ENCODE data around the gene DNAJB11.

The DNAJB11 gene

GRCh38 chr3:186613637-186614265 is 43.2 kb downstream of the DNAJB11 start:
- TF ChIP-seq GATA2 (IDR thresholded peaks at IDR 0.05; ENCODE audit: low read depth, low read length) = no peak
- TF ChIP-seq GATA3 (IDR thresholded peaks at IDR 0.05; ENCODE audit: low read depth, low read length) = no peak

- no peak for TF ChIP-seq GATA2 (IDR thresholded peaks at IDR 0.05; ENCODE audit: low read depth, low read length)
- no peak for TF ChIP-seq GATA3 (IDR thresholded peaks at IDR 0.05; ENCODE audit: low read depth, low read length)
Measured at GRCh38 chr3:186614266-186614596, 43.7 kb downstream of the DNAJB11 start.

GRCh38 chr3:186614597-186615483 is 44.3 kb downstream of the DNAJB11 start:
- TF ChIP-seq GATA2 (IDR thresholded peaks at IDR 0.05; ENCODE audit: low read depth, low read length) = no peak
- TF ChIP-seq GATA3 (IDR thresholded peaks at IDR 0.05; ENCODE audit: low read depth, low read length) = no peak

DNA sequence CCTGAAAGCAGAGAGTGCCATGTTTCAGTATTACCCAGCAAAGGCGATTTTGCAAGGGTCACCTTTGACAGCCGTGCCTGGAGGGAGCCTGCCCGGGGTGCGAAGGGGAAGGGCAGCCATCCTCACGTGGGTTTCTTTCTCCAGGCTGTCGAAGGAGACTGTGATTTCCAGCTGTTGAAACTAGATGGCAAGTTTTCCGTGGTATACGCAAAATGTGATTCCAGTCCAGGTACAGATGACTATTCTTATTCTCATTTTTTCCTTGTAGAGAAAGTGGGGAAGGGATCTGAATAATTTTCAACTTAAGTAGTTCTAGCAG is 45.7 kb downstream of the DNAJB11 start:
- TF ChIP-seq GATA3 (IDR thresholded peaks at IDR 0.05; ENCODE audit: low read depth, low read length) (no peak), GATA2 (IDR thresholded peaks at IDR 0.05; ENCODE audit: low read depth, low read length) (no peak)

GRCh38 chr3:186617036-186617946 is 46.8 kb downstream of the DNAJB11 start:
- no peak for TF ChIP-seq GATA3 (IDR thresholded peaks at IDR 0.05; ENCODE audit: low read depth, low read length)
- no peak for TF ChIP-seq GATA2 (IDR thresholded peaks at IDR 0.05; ENCODE audit: low read depth, low read length)

DNA sequence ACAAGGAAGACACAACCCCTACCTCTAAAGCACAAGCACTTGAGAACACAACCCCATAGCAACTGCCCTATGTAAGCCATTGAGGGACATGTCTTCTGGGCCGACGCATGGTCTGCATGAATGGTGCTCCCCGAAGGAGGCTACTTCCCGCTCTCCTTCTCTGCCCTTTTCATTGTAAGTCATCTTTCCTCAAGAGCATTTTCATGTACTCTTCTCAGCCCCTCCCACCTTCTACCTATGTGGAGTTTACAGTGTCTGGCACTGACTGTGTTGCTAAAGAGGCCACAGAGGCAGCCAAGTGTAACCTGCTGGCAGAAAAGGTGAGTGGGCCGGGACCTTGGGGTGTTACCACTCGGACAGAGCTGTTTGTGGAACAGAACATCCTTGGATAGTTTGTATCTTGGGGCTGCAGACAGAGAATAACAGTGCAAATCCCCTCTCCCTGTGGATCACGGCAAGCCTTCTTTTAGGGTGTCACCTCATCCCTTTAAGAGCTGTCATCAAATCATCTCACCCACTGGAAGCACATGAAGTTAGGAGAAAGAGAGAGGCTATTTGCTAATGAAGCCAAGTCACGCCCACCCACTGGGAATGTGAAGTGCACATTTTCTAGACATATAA is 47.9 kb downstream of the DNAJB11 start:
- TF ChIP-seq GATA2 (IDR thresholded peaks at IDR 0.05; ENCODE audit: low read depth, low read length) (no peak), GATA3 (IDR thresholded peaks at IDR 0.05; ENCODE audit: low read depth, low read length) (no peak)

GRCh38 chr3:186619787-186620212 is 49.3 kb downstream of the DNAJB11 start:
- no peak for TF ChIP-seq GATA2 (IDR thresholded peaks at IDR 0.05; ENCODE audit: low read depth, low read length)
- TF ChIP-seq GATA3 (IDR thresholded peaks at IDR 0.05; ENCODE audit: low read depth, low read length) = no peak

DNA sequence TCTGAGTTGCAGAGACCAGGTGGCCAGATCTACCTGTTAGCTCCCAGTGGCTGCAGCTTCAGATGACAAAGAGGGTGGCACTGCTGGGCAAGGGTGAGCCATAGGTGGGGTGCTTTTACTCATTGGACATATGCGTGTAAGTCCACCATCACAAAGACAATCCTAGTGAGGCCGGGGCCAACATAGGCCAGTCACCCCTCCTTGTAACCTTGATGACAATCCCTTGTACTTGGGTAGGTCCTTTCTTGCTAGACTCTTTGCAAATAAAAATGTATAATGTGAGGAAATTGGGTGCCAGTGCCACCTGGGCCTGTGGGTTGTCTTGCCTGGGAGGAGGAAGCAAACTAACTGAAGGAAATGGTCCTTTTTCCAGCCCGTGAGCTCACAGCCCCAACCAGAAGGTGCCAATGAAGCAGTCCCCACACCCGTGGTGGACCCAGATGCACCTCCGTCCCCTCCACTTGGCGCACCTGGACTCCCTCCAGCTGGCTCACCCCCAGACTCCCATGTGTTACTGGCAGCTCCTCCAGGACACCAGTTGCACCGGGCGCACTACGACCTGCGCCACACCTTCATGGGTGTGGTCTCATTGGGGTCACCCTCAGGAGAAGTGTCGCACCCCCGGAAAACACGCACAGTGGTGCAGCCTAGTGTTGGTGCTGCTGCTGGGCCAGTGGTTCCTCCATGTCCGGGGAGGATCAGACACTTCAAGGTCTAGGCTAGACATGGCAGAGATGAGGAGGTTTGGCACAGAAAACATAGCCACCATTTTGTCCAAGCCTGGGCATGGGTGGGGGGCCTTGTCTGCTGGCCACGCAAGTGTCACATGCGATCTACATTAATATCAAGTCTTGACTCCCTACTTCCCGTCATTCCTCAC is 49.9 kb downstream of the DNAJB11 start:
- no peak for TF ChIP-seq GATA2 (IDR thresholded peaks at IDR 0.05; ENCODE audit: low read depth, low read length)
- no peak for TF ChIP-seq GATA3 (IDR thresholded peaks at IDR 0.05; ENCODE audit: low read depth, low read length)

DNA sequence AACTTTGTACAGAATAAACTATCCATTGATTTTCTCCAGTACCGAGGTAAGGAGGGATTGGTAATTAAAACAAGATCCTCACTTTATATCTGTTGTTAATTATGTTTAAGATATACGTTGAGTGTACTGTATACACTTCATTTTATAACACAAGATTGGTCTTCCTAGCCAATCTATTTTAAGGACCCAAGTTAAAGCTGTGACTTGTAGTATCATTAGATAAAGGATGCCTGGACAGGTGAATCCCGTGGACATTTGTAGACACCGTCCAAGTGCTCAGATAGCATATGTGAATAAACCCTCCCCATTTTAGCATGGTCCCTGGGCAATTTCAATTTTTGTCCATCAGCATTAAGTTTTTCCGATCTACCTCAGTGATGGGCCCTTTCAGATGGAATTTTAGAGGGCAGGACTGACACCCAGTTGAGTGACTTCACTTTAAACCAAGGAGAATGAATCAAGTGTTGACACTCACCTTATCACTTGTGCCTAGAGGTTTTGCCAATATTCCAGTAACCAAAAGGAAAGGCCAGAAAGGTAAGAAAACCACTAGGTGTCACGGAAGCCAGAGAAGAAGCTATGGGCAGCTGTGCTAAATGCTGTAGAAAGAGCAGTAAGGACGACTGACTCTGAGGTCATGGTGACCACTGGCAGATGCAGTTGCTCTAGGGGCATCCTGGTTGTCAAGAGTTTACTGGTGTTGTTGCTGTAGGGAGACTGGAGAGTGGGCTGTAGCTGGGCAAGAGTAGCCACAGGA is 51.6 kb downstream of the DNAJB11 start:
- TF ChIP-seq GATA3 (IDR thresholded peaks at IDR 0.05; ENCODE audit: low read depth, low read length) = no peak
- no peak for TF ChIP-seq GATA2 (IDR thresholded peaks at IDR 0.05; ENCODE audit: low read depth, low read length)

DNA sequence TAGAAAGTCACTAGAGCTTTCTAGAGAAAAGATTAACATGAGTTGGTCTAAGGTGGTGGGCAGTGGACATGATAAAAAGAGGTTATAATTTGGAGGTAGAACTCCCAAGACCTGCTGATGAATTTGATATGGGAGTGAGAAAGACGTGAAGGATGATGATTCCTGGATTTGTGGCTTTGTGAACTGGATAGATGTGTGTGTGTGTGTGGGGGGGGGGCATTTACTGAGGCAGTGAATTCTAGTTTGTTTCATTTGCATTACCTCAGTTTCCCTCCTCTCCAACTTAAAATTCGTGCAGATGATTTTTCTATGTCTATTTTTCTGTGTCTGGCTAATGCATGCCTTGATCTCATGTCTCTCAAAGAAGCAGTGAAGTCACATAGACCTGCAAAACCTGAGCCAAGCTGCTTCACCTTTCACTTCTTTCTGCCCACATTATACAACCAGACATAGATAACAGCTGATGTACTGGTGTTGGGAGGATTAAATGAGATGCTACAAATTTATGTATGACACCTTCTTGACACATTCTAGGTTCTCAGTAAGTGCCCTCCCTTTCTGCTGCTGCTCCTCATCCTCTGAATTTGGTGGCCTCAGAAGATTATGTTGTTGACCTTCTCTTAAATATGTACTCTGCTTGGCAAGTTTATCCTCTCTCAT is 52.3 kb downstream of the DNAJB11 start:
- TF ChIP-seq GATA2 (IDR thresholded peaks at IDR 0.05; ENCODE audit: low read depth, low read length) = no peak
- TF ChIP-seq GATA3 (IDR thresholded peaks at IDR 0.05; ENCODE audit: low read depth, low read length) = no peak

DNA sequence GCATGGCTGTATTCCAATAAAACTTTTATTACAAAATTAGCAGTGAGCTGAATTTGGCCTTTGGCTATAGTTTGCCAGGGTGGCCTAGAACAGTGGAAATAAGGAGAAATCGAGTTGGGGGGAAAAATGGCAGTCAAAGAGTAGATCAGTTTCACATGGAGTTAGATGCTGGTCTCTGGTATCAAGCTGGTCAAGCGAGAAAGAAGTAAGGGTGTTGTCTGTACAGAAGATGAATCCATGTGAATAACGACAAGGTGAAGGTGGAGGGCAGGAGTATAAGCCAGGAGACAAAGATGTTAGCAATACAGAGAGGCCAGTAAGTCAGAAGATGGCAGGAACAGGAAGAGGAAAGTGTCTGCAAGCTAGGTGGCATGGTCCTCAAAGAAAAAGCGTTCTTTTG is 54.1 kb downstream of the DNAJB11 start:
- TF ChIP-seq GATA3 (IDR thresholded peaks at IDR 0.05; ENCODE audit: low read depth, low read length) (no peak), GATA2 (IDR thresholded peaks at IDR 0.05; ENCODE audit: low read depth, low read length) (no peak)

DNA sequence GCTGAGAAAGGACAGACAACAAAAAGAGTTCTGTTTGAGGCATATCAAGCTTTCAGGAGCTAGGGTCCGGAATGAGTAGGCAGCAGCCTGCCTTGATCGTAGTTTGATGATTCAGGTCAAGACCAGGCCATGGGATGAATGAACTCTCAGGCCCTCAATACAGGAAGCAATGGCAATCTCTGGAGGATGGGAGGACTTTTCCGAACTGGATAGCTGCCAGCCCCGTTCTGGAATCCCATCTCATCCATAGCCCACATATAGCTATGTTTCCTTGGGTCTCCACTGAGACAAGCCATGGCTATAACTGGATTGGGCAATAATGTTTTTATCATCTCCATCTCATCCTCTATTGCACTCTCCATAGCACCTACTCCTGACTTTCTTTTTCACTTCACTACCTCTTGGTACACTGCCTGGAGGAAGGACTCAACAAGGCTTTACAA is 55.1 kb downstream of the DNAJB11 start:
- TF ChIP-seq GATA2 (IDR thresholded peaks at IDR 0.05; ENCODE audit: low read depth, low read length) (no peak), GATA3 (IDR thresholded peaks at IDR 0.05; ENCODE audit: low read depth, low read length) (no peak)
